GM19025 (cell line): ENCODE data around the gene FANCE.

Experiments used
- ATAC-seq: cut with Tn5 transposase; IDR thresholded peaks from one replicate; pipeline ENCODE4 v1.9.1; 2021; ENCODE audit warnings: mild to moderate bottlenecking, low read depth, moderate library complexity; ENCODE audit not compliant: unreplicated experiment

The FANCE gene

DNA sequence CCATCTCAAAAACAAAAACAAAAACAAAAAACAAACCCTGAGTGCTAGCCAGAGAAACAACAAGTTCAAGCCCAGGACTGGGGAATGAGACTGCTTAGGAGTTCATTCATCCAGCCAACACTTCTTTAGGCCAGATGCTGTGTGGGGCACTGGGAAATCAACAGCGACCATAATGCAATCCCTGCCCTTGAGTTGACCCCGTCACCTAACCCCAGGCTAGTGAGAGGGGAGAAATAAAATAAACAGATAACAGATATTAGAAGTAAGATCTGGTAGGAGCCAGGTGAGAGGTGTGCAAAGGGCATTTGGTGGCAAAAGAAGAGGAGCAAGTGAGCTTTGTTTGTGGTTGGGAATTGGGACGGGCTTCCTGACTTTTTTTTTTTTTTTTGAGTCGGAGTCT, 11.2 kb downstream of the FANCE start:
- no peak for ATAC-seq

DNA sequence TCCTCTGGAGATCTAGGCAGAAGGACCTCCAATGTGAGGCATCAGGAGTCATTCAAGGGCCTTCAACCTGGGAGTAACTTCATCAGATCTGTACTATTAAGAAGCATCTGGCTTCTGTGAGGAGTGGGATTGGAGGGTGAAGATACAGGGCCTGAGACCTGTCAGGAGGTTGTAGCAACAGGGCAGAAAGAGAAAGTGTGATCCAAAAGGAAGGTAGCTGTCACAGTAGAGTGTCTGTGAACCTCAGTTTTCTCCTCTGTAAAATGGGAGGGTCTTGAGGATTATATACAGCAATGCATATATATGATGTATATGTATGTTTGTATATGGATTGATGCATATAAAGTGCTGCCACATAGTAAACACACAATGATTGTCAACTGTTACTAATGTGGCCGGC, 13.5 kb downstream of the FANCE start:
- ATAC-seq: no peak

DNA sequence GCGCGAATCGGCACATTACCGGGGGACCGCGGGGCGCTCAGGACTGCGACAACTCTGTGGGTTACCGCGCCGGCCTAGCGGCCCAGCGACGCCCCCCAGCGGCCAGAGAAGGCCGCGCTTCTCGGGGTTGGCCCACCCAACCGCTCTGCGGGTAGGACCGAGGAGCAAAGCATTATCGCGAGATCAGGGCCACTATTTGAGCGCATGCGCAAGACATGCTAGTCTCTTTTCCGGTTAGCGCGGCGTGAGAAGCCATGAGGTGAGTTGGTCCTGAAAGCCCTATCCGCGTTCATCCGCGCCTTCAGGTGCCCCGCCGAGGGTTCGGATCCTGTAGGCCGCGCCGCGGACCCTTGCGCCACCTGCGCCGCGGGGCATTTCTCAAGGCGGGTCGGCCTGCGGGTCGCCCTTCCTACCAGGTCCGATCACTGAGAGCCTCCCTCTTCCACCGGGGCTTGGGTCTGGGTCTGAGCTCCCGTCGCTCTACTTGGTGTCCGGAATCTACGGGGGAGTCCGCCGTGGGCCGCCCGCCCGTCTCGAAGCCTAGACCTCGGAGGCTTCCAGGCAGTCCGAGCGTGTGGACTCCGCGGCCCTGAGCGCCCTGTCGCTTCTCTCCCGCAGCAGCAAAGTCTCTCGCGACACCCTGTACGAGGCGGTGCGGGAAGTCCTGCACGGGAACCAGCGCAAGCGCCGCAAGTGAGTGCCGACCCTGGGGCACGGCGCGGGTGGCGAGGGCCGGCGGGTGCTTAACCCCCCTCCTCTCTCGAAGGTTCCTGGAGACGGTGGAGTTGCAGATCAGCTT, 16.2 kb downstream of the FANCE start, which contains the start of gene RPL10A:
Gene RPL10A, plus strand, starts transcription at position 221 of the 799 bp plus-strand sequence. Its CDS starts 34 bp downstream, at position 255.
- peak; percentile 82 for ATAC-seq

DNA sequence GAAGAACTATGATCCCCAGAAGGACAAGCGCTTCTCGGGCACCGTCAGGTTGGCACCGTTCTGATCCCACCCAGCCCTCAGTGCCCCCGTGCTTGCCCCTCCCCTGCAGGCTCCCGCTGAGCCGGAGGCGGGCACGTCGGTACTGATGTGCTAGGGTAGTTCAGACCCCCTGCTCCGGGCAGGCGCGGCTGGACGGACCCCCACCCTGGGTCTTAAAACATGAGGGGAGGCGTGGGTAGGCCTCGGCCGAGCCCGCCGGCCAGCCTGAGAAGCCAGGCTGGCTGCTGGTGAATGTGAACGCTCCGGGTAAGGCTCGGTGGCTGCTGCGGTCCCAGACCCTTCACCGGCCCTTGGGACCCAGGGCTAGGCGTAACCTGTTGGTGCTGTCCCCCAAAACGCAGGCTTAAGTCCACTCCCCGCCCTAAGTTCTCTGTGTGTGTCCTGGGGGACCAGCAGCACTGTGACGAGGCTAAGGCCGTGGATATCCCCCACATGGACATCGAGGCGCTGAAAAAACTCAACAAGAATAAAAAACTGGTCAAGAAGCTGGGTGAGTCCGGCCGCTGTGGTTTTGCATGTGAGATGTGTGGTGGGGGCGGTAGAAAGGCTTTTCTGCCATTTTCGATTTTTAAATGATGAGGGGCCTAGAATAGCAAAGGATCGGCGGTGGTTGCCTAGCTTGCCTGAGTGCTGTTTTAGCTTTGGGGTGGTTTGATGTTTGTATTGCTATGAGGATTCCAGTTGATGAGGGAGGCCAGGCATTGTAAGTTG, 17.0 kb downstream of the FANCE start:
- no peak for ATAC-seq

DNA sequence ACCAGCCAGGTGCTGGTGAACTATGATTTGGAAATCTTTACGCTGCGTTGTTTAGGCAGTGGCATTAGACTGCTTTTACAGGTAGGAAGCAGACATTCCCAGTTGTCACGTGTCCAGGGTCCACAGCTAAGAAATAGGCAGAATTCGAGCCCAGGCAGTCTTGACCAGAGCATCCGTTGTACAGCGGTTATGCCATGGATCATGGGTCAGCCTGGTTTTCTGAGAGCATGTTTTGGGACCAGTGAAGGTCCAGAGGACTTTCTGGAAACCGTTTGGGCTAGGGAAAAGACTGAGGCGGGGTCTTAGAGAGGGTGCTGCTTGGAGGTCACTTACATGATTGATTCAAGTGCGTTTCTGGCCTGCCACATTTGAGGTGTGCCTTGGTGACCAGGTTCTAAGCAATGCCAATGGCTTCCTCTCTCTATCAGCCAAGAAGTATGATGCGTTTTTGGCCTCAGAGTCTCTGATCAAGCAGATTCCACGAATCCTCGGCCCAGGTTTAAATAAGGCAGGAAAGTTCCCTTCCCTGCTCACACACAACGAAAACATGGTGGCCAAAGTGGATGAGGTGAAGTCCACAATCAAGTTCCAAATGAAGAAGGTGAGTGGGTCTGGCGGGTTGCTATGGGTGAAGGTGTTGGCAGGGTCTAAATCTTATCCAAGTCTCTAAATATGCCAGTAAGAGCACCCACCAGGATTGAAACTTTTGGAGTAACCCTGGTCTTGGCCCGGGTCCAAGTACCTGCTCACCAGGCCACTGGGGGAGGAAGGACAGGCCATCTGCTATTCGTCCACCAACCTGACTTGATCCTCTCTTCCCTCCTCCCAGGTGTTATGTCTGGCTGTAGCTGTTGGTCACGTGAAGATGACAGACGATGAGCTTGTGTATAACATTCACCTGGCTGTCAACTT, 17.9 kb downstream of the FANCE start:
- no peak for ATAC-seq

DNA sequence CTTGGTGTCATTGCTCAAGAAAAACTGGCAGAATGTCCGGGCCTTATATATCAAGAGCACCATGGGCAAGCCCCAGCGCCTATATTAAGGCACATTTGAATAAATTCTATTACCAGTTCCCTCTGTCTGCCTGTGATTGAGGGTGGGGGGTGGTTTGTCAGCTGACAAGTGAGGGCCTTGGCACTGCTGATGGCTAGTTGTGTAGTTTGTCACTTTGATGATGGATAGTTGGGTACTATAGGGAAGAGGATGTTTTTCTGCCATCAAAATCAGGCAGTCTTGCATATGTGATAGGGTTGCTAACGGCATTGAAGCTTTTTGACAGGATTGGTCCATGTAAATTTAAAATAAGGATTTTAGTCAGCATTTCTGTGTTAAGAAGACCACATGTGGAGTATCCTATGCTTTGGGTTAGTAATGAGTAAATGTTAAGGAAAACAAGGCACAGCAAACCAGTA, 18.6 kb downstream of the FANCE start:
- ATAC-seq: no peak

DNA sequence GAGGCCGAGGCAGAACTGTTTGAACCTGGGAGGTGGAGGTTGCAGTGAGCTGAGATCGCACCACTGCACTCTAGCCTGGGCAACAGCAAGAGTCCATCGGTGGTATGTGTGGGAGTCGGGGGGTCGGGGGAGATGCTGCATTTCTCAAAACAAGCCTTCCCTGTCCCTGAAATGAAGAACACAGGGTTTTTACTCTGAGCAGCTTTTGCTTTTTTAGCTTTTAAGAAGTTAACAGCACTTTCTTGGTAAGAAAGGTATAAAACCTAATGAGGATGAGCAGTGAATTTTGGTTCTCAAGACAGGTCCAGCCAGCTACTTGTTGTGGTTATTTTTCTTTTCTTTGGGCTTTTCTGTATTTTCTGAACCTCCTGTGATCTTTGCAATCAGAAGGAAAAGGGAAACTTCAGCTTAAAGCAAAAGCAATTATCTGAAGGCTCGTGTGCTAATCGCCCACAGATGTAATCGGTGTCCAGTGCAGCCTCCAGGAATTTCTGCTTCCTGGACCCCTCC, 19.8 kb downstream of the FANCE start:
- no peak for ATAC-seq

DNA sequence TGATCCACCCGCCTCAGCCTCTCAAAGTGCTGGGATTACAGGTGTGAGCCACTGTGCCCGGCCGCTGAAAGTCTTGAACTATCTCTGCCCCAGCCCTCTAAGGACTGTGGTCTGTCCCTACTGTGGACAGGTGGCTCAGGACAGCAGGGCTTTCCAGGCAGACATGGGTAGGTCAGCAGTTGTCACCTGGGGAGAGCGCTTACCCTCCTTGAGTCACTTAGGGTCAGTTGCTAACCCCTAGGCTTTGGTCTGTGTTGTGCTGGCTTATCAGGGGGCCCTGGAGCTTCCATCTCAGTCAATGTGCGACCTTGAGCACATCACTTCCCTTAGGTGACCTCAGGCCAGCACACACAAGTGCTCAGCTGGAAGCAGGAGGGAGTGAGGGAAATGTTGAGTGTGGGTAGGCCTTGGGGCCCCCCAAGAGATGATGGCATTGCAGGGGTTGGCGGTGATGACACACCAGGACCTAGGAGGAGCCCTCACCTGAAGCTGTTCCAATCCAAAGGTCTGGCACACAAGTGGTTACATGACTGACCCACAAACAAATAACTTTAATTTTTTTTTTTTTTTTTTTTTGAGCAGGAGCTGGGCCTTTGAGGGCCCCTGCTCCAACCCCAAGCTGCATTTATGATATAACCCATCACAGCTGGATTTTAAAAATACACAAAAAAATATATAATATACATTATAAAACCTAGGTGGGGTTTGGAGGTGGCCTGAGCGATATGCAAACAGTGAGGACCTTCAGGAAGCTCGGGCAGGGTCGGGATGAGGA, 21.1 kb downstream of the FANCE start:
- no peak for ATAC-seq

DNA sequence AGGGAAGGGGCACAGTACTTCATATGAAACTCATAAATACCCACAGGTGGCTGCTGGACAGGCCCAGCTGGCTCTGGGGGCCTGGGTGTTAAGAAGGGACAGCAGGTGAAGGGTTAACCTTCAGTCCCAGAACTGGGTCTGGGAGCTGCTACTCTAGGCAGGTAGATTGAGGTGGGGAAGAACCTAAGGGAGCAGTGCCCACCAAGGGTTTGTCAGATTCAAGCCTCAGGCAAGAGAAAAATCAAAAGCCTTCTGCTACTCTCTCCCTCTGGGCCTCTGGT, 21.7 kb downstream of the FANCE start:
- no peak for ATAC-seq

DNA sequence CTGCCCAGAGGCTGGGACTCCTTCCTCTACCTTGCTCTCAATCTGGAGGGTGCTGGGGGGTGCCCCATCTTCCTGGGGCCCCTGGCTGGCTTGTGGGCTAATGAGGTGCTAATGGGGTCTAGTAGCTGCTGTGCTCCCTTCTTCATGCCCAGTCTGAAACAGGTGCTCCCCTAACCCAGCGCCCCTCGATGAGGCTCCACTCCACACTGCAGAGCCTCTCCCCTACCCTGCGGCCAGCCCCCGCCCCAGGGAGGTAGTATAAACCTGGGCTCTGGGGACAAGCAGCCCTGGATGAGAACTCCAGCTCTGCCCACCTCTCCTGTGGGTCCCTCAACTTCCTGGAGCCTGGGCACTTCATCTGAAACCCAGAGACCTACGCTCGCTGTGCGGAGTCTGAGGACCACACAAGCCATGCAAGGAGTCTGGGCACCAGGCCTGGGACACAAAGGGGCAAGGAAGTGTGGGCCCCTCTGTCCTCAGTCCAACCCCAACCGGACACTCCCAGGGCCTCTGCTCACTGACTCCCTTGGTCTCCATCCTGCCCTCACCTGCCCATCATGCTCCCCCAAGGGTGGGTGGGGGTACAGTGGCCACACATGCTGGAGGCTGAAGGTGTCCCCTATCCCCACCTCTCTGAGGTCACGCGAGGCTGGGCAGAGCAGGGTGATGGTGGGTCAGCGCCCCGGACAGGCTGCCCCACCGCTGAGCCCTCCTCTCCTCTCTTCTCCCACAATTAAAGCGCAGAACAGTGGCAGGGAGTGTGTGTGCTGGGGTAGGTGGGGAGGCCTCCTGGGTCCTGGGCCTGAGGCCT, 22.2 kb downstream of the FANCE start:
- ATAC-seq: no peak

DNA sequence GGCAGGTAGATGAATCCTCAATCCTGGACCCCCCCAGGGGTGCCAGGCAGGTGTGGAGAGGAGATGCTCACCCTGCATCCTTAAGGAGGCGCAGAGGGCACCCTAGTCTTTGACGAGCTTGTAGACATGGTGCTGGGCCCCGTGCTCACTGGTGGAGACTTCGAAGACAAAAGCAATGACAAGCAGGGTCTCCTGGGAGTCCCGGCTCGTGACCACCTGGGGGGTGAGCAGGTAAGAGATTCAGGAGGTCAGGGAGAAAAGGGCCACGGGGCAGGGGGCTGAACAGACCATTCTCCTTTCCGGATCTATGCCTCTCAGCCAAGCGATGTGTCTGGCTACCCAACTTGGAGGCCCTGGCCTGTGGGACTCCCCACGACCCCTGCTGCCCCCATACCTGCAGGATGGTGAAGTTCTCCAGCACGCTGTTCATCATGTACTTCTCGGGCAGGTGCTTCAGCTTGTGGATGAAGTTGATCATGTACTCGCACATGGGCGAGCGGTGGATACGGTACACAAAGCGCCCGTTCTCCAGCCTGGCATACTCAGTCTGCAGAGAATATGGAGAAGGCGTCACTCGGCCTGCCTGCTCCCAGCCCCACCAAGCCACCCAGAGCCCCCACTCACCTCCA, 22.9 kb downstream of the FANCE start:
- ATAC-seq: no peak

DNA sequence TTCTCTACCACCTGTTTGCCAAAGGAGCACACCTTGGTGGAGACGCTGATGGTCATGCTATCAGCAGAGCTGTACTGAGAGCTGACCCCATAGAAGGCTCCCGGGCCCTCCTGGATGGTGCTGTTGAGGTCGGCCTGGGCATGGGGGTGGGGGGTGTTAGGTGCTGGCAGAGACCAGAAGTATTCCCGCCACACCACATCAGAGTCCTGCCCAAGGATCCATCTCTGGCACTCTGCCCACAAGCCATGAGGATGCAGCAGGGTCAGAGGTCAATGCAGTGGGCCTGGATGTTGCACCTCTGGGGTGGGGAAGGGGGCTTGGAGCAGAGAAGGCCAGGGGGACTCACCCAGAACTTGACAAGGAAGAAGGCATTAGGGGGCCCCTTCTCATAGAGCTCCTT, 23.4 kb downstream of the FANCE start:
- no peak for ATAC-seq

DNA sequence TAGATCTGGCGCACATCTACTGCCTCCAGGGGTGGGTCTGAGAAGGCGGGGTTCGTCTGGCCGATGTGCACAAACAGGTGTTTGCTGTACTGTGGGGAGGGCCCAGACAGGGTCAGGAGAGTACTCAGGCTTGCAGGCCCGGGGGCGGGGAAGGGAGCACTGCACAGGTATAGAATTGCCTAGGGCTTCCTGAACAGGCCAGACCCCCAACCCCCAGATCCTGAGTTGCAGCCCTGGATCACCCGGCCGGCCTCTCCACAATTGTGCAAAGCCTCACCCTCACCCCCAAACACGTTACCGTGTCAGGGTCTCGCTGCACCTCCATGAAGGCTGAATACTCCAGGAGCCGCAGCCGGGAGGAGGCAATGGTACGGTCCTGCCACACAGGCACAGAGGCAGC, 23.9 kb downstream of the FANCE start:
- ATAC-seq: no peak

DNA sequence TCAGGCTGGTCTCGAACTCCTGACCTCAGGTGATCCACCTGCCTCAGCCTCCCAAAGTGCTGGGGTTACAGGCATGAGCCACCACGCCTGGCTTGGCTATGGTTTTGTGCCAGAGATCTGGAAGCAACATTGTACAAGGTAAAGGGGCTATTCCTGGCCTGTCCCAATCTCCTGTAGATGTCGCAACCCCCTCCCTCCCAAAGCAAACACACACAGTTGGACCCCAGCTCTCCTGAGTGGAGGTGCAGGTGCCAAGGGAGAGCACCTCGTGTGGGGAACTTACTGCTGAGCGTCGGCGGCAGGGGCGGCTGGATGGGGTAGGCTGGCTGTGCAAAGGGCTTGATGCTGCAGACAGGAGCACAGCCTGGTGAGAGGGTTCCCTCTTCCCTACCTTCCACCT, 24.9 kb downstream of the FANCE start:
- ATAC-seq: no peak

DNA sequence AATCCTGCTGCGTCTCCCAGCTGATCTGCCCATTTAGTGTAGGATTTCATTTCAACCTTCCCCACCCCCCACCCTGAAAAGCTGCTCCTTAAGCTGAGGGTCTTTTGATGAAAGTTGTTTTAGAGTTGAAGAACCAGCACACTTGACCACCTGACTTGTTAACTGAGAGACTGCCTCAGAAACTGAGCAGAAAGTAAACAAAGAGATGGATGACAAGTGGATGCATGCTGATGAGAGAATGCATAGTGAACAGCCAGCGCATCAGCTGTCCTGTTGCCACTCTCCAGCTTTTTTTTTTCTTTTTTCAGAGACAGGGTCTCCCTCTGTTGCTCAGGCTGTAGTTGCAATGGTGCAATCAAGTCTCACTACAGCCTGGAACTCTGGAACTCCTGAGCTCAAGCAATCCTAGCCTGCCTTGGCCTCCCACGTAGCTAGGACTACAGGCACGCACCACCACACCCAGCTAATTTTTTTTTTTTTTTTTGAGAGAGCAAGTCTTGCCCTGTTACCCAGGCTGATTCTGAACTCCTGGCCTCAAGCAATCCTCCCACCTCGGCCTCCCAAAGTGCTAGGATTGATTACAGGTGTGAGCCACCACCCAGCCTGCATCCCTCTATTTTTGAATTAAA, 25.5 kb downstream of the FANCE start:
- ATAC-seq: no peak

DNA sequence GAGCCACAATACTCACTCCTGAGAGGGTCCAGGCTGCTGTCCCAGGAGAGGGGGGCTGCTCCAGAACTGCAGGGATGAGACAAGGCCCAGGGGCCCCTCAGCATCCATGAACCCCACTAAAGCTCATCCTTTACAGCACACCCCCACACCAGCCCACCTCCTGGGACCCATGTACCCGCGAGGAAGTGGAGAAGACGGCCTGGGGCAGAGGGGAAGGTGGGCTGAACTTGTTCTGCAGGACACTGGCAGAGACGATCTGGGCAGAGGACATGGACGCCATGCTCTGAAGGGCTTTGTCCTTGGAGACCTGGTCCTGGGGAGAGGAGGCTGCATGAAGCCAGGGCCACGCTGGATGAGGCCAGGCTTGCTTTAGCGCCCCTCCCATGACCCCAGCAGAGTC, 26.1 kb downstream of the FANCE start:
- ATAC-seq: no peak

DNA sequence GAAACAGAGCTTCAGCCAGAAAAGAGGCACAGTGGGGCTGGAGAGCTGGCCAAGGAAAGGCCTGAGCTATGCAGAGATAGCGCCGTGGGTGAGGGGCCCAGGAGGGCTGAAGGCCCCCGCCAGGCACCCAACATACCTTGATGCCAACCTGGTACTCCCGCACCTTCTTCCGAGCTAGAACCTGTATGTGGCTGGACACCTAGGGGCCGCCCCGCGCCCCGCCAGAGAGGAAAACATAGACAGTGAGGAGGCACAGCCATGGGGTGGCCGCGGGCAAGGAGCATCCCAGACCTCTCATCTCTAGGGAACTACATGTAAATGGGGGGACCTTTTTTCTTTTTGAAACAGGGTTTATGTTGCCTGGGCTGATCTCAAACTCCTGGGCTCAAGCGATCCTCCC, 28.0 kb downstream of the FANCE start:
- ATAC-seq: no peak

DNA sequence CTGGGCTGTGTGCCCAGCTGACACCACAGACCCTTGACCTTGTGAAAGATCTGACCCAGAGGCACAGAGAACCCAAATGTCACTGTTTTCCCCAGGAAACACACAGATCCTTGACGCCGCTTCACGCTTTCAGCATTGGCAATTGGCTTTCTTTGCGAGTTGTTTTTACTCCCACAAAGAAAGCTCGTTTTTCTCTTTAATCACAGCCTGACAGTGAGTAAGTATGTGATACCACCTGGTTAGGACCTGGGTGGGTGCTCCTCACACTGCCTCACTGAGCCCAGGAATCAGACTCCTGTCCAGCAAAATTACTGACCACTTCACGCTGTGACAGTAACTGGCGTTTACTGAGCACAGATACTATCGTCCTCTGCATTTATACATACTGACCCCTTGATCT, 29.1 kb downstream of the FANCE start:
- no peak for ATAC-seq
